GM12865 (cell line): Measurements from ENCODE around the gene MT1B.

Experiments
- DNase-seq: peaks from one replicate; pipeline ENCODE4 v3.0.0; 2010; ENCODE audit warnings: low read depth
- H3K4me3 ChIP-seq: 2 replicates; pipeline ENCODE4 v1.5.1; 2011; ENCODE audit warnings: mild to moderate bottlenecking, low read depth, low read length, control low read depth
- CTCF ChIP-seq: IDR thresholded peaks from 2 replicates; pipeline ENCODE4 v1.5.1; 2011; ENCODE audit warnings: low read length, control low read depth, low read depth, inconsistent platforms; ENCODE audit not compliant: insufficient read depth; ENCODE audit errors: missing control alignments

Gene MT1B

GRCh38 chr16:56683424-56684172 lies 31.9 kb downstream of the MT1B start:
- DNase-seq, result no peak
- no peak for TF ChIP-seq CTCF
- H3K4me3 ChIP-seq, result no peak overlapping the region

GRCh38 chr16:56684256-56684925 lies 32.7 kb downstream of the MT1B start:
- no peak for TF ChIP-seq CTCF
- no peak for DNase-seq
- H3K4me3 ChIP-seq, result no peak overlapping the region

- TF ChIP-seq CTCF, result no peak
- DNase-seq, result no peak
These were observed 33.4 kb downstream of the MT1B start for GRCh38 chr16:56684926-56685590.

GRCh38 chr16:56686758-56687157 lies 35.1 kb downstream of the MT1B start:
- no peak for TF ChIP-seq CTCF

More at GRCh38 chr16:56684926-56685590, 33.4 kb downstream of the MT1B start:
- H3K4me3 ChIP-seq, result no peak overlapping the region

GRCh38 chr16:56688762-56689161 lies 37.1 kb downstream of the MT1B start:
- no peak overlapping the region for H3K4me3 ChIP-seq
- no peak for TF ChIP-seq CTCF
- no peak for DNase-seq

More at GRCh38 chr16:56686758-56687157, 35.1 kb downstream of the MT1B start:
- DNase-seq, result no peak
- H3K4me3 ChIP-seq, result no peak overlapping the region

GRCh38 chr16:56689171-56689570 lies 37.5 kb downstream of the MT1B start:
- H3K4me3 ChIP-seq, result no peak overlapping the region
- no peak for DNase-seq
- TF ChIP-seq CTCF, result no peak
